AG04449 (cell line): ENCODE measurements around the gene ADNP.
"Not testable (repeated sequence)": the region's sequence is repeated elsewhere in the genome, so short reads cannot be mapped to it uniquely, and the experiment has no call there.

Experiments
- CTCF ChIA-PET: fragments of 350-600 bp; formaldehyde crosslinking; extraction: SDS; loops from one replicate; lab custom pipeline; 2021; ENCODE audit warnings: antibody characterized with exemption; lab: Yijun Ruan, JAX
- POLR2A ChIA-PET: fragments of 400-600, 350-600 bp; formaldehyde crosslinking; extraction: SDS; loops from one replicate; lab custom pipeline; 2020; ENCODE audit warnings: antibody characterized with exemption, inconsistent platforms; lab: Yijun Ruan, JAX
- DNase-seq: peaks from one replicate; pipeline ENCODE4 v3.0.0-alpha.2; 2010; ENCODE audit warnings: low read depth, low spot score
- H3K4me3 ChIP-seq: 2 replicates; pipeline ENCODE4 v1.5.1; 2011; ENCODE audit warnings: low read depth, mild to moderate bottlenecking, control low read depth, low read length
- TF ChIP-seq, protein P1 (sequence below): IDR thresholded peaks from one replicate; pipeline ENCODE4 v1.5.1; 2011; ENCODE audit warnings: mild to moderate bottlenecking, moderate library complexity, low read length, control low read depth, inconsistent platforms; ENCODE audit not compliant: insufficient read depth; ENCODE audit errors: missing control alignments

Gene ADNP

GRCh38 chr20:50883856-50884255, 47.4 kb downstream of the ADNP start:
- POLR2A ChIA-PET = no interaction called here
- TF ChIP-seq, protein P1, sequence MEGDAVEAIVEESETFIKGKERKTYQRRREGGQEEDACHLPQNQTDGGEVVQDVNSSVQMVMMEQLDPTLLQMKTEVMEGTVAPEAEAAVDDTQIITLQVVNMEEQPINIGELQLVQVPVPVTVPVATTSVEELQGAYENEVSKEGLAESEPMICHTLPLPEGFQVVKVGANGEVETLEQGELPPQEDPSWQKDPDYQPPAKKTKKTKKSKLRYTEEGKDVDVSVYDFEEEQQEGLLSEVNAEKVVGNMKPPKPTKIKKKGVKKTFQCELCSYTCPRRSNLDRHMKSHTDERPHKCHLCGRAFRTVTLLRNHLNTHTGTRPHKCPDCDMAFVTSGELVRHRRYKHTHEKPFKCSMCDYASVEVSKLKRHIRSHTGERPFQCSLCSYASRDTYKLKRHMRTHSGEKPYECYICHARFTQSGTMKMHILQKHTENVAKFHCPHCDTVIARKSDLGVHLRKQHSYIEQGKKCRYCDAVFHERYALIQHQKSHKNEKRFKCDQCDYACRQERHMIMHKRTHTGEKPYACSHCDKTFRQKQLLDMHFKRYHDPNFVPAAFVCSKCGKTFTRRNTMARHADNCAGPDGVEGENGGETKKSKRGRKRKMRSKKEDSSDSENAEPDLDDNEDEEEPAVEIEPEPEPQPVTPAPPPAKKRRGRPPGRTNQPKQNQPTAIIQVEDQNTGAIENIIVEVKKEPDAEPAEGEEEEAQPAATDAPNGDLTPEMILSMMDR = no peak
- no peak overlapping the region for H3K4me3 ChIP-seq
- no peak for DNase-seq
- CTCF ChIA-PET = no interaction called here

DNA sequence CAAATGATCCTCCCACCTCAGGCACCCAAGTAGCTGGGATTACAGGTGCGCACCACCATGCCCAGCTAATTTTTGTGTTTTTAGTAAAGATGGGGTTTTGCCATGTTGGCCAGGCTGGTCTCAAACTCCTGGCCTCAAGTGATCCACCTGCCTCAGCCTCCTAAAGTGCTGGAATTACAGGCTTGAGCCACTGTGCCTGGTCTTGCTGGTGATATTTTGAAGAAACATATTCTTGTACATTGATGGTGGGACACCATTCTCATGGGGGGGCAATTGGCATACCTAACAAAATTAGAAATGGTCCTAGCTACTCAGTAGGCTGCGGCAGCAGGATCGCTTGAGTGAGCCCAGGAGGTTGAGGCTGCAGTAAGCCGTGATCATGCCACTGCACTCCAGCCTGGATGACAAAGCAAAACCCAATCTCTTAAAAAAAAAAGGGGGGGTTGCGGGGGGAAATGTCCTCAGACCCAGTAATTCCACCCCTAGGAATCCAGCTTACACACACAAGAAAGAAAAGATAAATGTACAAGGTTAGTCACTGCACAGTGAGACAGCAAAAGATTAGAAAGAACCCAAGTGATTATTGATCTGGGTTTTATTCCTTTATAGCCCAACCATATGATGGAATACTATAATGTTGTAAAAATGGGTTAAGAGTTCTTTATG, 49.3 kb downstream of the ADNP start:
- POLR2A ChIA-PET, H3K4me3 ChIP-seq, DNase-seq, CTCF ChIA-PET: not testable (repeated sequence)

GRCh38 chr20:50879649-50880550, 51.3 kb downstream of the ADNP start:
- TF ChIP-seq, protein P1 = no peak
- CTCF ChIA-PET = interaction anchor here (0.9 to 1.4 kb wide), 2 partner anchors 36 to 61 kb away, joined by 3 to 4 read pairs; no protein-coding TSS in a partner anchor
- POLR2A ChIA-PET = no interaction called here

DNA sequence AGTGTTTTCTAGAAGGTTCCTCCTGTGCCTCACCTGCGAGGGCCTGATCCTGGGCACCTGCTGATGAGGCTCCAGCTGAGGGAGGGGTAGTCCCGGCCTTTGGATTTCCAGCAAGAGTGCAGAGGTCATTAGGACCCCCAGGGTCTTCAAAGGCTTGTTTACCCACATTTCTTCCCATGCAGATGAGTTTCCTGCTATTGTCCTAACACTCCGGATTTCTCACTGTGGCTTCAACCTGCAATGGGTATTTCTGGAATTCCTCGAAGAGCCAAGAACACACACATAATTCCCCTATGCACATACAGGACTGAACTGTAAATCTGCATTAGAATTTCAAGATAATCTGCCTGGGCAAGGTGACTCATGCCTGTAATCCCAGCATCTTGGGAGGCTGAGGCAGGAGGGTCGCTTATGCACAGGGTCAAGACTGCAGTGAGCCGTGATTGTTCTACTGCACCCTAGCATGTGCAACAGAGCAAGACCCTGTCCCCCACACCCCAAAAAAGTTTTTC, 53.9 kb downstream of the ADNP start:
- ChIA-PET POLR2A (no interaction called here), CTCF (no interaction called here)
- no peak for DNase-seq
- TF ChIP-seq, protein P1 = no peak
- no peak overlapping the region for H3K4me3 ChIP-seq

More at GRCh38 chr20:50879649-50880550, 51.3 kb downstream of the ADNP start:
- no peak overlapping the region for H3K4me3 ChIP-seq
- DNase-seq = no peak

GRCh38 chr20:50876816-50877215, 54.4 kb downstream of the ADNP start:
- ChIA-PET CTCF (no interaction called here), POLR2A (no interaction called here)
- TF ChIP-seq, protein P1 = no peak
- no peak for DNase-seq
- no peak overlapping the region for H3K4me3 ChIP-seq

- H3K4me3 ChIP-seq = no peak overlapping the region
- no peak for DNase-seq
- POLR2A ChIA-PET = no interaction called here
- TF ChIP-seq, protein P1 = no peak
- CTCF ChIA-PET = no interaction called here
Observed at GRCh38 chr20:50876063-50876685, 55.1 kb downstream of the ADNP start.
